EL (cell line): ENCODE results near the gene SACS.

Experiments
- DNase-seq: peaks from one replicate; pipeline ENCODE4 v3.0.0-alpha.2; 2016

Gene SACS, protein sequence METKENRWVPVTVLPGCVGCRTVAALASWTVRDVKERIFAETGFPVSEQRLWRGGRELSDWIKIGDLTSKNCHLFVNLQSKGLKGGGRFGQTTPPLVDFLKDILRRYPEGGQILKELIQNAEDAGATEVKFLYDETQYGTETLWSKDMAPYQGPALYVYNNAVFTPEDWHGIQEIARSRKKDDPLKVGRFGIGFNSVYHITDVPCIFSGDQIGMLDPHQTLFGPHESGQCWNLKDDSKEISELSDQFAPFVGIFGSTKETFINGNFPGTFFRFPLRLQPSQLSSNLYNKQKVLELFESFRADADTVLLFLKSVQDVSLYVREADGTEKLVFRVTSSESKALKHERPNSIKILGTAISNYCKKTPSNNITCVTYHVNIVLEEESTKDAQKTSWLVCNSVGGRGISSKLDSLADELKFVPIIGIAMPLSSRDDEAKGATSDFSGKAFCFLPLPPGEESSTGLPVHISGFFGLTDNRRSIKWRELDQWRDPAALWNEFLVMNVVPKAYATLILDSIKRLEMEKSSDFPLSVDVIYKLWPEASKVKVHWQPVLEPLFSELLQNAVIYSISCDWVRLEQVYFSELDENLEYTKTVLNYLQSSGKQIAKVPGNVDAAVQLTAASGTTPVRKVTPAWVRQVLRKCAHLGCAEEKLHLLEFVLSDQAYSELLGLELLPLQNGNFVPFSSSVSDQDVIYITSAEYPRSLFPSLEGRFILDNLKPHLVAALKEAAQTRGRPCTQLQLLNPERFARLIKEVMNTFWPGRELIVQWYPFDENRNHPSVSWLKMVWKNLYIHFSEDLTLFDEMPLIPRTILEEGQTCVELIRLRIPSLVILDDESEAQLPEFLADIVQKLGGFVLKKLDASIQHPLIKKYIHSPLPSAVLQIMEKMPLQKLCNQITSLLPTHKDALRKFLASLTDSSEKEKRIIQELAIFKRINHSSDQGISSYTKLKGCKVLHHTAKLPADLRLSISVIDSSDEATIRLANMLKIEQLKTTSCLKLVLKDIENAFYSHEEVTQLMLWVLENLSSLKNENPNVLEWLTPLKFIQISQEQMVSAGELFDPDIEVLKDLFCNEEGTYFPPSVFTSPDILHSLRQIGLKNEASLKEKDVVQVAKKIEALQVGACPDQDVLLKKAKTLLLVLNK (N-terminal part only)

DNA sequence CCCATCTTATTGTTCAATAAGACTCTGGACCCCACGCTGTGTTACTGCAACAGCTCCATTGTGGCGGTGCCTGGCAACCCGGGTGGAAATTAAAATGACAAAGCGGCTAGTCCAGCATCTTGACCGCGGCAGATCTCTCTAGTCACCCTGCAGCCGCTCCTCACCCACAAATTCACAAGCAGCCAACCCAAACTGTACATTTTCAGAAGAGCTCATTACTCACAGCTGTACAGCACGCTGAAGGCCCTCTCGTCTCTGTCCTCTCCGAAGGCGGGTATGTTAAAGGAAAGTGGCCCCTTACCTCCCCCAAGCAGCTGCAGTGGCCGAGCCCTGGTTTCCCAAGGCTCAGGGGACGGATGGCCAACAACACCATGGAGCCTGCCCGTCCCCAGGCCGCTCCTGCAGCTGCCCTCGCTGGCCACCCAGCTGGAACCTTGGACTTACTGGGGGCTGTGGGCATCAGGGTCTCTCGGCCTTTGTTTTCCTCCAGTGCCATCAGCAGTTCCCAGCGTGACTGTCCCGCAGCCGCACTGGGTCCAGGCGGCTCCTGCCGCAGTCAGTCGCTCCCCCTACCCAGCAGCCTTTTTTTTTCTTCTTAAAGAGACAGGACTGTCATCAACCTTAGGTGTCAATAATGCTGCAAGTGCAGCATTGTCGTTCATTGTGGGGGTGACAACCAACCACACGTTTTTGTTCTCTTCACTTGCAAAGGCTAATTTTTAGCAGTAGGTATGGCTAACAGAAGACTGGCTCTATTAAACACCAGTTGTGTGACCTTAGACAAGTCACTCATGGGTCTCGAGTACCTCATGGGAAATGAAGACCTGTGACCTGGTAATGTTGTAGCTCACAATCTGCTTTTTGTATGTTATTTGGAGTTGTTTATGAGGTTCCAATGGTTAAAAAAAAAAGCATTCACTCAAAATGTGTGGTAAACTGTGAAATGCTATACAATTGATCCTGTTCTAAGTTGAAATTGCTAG lies at the start of gene SACS:
SACS (minus strand) TSS at position 532 of the 983 bp plus-strand sequence. CDS start 22,463 bp downstream, outside the sequence.
- peak; percentile 61 for DNase-seq

DNA sequence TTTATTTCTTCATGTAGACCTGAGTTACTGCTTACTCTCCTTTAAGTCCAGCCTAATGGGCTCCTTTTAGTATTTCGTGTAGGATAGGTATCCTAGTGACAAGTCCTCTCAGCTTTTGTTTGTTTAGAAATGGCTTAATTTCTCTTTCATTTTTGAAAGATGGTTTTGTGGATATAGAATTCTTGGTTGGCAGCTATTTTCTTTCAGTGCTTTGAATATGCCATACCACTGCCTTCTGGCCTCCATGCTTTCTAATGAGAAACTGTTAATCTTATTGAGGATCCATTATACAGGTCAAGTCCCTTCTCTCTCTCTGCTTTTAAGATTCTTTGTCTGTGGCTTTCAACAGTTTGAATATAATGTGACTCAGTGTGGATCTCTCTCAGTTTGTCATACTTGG lies 46.8 kb upstream of the SACS start:
- no peak for DNase-seq

DNA sequence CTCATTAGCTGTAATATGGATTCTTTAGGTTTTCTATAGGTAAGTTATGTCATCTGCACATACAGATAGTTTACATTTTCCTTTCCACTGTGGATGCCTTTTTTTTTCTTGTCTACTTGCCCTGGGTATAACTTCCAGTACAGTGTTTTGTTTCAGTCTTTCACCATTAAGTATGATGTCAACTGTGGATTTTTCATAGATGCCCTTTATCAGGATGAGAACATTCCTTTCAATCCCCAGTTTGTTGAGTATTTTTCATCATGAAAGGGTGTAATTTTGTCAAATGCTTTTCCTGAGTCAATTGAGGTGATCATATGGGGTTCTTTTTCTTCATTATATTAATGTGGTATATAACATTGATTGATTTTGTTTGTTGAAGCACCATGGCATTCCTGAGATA lies 43.6 kb upstream of the SACS start:
- no peak for DNase-seq

DNA sequence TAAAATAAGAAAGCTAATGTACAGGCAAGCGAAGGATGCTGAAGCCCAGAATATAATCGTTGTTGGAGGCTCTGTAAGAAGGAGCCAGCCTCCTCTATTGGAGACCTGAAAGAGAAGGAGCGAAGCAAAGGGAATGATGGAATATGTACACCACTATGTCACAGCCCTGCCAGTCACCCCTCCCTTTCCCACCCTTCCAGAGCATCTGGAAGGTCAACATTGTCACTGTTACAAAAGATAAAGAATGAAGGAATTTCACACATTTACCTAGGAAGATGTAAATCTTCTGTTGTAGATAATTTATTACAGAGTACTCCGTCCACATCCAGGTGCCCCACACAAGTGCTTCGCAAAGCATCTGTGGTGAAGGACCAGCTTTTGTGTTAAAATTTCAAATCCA lies 39.7 kb upstream of the SACS start:
- no peak for DNase-seq

DNA sequence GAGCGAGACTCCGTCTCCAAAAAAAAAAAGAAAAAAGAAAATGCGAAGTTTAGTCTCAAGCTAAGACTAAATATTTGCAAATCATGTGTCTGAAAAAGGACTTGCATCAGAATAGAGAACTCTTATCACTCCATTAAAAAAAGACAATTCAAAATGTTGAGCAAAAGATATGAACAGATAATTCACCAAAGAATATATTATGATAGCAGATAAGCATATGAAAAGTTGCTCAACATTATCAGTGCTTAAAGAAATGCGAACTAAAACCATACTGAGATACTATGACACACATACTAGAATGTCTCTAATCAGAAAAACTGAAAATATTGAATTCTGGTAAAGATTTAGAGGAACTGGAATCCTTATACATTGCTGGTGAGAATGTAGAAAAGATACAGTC lies 38.7 kb upstream of the SACS start:
- DNase-seq: no peak

DNA sequence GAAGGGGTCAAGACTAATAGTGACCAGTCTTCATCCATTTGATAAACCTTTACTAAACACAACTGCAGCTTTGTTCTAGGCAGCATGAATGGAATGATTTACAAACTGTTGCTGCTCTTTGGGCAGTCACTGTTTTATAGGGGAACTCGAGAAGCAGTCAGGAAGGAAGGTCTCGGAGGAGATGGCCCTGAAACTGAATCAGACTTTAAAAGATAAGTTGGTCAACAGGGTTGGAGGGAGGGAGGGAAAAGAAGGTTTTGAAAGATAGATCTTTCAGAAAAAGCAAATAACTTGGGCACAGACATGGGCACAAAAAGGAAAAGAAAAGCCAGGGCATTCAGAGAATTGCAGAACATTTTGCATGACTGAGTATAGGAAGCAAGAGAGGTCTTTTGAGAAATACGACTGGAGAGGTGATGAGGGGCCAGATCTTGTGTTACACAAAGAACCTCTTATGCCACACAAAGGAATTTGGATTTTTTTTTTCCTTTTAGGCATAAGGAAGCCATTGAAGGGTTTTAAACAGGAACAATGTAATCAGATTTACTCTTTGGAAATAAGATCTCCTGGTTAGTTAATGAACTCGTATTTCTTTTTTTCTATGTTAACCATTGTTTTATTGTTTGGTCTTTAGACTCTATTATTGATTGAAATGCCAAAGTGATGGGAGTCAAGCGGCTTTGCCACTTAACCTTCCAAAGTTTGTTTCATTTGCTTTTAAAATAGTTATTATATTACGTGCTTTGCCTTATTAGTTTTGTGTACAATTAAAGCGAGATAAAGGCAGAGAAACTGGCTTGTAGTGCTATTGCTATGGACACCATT lies 37.5 kb upstream of the SACS start:
- DNase-seq: peak; percentile 36

DNA sequence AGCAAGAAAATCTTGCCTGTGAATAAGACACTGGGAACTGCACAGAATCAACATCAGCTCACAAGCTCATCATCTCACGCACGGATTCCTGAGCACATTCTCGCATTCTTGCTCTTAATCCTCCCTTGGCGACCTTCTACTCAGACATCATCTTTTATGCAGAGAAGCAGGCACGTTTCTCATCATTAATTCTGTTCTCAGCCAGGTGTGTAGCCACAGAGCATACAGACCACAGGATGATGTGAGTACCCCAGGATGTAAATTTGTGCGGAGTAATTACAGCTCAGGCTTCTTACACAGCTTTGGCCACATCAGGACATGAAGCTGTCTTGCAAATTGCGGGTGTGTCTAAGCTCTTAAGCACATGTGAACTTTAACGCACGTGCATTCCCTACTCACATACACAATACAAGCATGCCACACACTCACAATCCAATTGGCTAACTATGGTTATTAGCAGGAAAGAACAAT lies 36.5 kb upstream of the SACS start:
- peak; percentile 84 for DNase-seq

DNA sequence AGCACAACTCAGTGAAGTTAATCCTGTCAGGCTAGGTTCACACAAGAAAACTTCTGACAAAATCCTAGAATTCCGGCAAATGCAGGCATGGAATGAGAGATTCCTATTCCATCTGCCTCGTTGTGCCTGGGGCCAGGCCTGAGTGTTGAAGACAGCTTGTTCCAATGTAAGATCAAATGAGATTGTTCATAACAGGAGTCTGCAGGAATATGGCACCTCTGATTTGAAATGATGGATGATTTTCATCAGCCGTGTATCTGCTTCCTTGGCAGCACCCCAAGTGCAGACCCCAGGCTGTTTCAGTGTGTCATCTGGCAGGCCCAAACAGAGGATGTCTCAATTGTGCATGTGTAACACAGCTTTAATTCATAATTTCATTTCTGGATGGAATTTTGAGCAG lies 35.3 kb upstream of the SACS start:
- DNase-seq: peak; percentile 21

DNA sequence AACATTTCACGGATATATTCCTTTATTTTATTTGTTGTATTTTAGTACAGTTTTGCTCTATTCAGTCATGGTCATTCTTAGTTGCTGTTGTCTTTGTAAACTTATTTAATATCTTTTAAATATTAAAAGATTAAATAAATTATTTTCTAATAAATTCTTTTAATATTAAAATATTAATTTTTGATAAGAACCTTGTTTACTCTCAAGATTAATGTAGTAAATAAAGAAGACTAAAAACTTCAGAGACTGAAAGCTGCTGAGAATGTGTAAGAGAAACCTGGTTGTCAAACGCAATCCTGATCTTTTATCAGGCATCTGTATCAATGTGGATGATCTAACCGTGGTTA lies 34.4 kb upstream of the SACS start:
- DNase-seq: no peak

DNA sequence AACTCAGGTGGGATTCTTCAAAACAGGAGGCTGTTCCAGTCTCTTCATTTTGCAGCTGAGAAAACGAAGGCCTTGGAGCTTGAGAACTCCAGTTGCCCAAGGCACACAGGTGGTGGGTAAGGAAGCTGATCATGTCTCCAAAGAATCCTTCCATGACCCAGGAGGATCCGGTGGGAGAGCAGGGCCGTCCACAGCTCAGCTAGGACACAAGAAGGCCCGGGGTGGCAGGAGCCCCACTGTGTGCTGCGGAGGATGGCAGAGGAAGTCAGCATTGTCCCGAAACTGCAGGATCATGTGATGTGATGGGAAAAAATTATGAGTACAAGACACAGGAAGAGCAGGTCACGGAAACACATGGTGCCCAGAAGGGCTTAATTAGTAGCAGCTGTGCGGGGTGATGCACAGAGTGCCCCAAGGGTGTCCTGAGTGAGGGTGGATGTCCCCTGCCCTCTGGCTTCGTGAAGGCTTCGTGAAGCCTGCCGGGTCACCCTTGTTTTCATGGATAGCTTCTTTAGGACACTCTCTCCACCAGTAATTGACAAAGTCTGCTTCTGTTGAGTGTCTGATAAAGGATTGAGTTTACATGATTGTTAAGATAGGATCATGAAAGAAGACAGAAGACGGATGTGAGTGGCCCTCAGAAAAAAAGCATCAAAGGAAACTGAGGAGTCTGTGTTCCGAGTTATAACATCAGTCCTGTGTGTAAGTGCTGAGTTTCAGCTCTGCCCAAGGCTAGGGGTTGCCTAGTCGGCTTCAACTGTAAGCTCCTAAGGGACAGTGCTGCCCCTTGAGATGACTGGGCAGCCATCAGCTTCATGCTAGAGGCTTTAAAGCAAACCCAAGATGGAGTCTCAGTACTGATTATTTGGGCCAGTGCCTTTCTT lies 33.8 kb upstream of the SACS start:
- DNase-seq: peak; percentile 87

DNA sequence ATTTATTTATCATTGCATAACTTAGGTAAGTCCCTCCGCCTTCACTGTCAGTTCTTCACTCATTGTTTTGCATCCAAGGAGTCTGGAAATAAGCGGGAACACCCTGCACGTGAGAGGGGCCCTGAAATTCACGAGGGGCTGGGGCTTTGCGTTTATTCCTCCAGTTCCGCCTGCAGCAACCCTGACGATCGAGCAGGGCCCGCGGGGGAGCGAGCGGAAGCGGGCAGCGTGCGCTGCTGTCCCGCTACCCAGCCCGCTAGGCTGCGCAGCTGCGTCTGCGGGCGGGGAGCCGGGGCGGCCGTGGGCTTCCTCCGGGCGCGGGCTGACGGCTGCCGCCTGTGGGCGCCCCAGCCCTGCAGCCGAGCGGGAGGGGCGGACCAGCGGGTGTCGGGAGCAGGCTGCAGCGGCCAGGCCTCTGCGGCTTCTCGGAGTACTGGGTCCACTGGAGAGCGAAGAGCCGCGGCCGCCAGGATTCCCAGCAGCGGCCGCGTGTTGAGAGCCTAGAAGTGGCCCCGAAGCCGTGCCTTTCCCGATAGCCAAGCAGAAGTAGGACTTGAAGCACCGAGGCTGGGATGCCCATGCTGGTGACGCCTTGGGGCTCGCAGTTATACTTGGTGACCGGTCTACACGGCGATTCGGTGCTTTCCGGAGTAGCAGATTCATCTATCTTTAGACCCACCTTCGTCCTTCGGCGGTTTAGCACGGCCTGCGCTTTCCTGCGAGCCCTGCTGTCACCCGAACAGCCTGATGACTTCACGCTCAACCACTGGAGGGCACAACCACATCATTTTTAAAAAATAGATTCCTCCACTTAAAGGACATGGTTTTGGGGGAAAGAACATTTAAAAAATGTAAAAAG lies 32.9 kb upstream of the SACS start:
- peak; percentile 86 for DNase-seq

DNA sequence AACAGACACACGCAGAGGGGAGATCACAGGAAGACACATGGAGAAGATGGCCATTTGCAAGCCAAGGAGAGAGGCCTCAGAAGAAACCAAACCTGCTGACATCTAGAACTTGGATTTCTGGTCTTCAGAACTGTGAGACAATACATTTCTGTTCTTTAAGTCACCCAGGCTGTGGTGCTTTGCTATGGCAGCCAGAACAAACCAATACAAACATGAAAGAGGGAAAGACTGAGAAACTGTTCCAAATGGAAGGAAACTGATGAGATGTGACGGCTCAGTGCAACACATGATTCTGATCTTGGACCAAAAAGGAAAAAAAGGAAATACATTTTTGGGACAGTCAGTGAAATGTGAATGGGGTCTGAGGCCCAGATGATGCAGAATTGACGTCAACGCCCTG lies 30.2 kb upstream of the SACS start:
- DNase-seq: no peak

DNA sequence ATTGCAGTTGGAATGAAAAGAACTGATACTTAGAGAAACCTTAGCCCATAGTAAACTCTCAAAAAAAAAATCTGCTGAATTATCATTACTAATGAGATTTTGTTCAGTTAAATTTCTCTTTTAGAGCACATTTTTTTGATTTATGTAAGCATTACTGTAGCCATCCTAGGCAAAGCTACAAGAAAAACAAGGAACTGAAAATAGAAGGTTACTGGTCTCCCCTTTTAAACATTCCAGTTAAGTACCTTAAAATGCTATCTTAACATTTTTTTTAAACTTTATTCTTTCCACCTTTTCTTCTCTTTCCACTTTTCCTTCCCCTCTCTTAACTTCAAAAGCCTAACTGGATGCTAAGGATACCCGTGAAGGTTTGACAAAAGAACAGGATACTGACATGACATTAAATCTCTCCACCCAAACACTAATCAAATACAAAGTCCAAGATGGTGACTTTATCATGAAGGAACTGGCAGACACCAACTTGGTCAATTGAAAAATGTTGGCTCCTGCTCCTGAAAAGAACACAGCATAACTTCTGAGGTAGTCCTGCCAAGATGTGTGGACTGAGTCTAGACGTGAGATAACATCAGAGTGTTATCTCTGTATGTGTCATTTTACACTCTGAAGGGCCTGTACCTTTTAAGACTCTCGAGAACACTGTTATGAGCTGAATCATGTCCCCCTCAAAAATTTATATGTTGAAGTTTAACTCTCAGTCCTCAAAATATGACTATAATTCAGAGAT lies 29.5 kb upstream of the SACS start:
- DNase-seq: peak; percentile 6

DNA sequence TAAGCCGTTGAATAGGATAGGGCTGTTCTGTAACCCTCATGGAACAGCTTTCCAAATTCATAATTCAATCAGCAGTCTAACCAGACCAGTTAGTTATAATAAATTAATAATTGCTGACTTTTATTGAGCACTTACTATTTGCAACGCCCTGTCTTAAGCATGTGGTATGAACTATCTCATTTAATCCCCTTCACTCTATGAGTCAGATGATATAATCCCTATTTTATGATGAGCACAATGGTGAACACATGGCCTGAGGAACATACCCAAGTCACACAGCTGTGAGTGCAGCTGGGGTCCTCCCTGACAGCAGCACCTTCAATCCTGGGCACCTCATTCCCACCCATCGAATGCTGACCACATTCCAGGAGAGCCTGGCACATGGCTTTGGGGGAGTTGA lies 28.0 kb upstream of the SACS start:
- DNase-seq: no peak

DNA sequence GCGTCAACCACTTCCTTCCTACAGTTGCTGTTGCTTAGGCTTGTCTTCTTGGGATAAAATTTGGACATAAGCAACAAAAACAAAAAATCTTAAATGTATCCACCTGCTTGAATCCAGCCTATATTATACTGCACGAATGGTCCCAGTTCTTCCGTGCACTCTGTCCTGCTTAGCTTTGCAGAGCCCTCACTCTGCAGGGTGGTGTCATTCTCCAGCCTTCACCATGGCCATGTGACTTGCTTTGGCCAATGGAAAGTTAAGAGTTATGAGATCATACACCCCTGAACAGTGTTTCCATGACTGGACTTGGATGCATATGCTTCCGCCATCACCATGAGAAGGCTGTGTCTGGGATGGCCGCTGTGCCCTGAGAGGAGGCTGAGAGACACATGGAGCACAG lies 27.4 kb upstream of the SACS start:
- no peak for DNase-seq

DNA sequence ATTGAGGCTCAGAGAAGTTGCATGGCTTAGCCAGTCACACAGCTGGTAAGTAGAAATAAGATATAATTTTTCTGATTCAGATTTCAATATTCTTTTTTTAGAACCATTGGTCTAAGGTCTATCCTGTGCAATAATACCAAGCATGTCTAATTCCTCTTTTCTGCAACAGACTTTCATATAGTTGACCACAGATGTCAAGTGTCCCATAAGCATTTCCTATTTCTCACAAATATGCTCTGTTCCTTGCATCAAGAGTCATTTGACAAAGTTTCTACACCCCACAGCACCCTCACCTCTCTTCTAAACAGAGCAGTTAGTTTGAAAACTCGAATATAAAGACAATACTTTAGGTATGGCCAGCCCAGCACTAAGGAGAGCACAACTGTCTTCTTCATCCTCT lies 26.8 kb upstream of the SACS start:
- no peak for DNase-seq

DNA sequence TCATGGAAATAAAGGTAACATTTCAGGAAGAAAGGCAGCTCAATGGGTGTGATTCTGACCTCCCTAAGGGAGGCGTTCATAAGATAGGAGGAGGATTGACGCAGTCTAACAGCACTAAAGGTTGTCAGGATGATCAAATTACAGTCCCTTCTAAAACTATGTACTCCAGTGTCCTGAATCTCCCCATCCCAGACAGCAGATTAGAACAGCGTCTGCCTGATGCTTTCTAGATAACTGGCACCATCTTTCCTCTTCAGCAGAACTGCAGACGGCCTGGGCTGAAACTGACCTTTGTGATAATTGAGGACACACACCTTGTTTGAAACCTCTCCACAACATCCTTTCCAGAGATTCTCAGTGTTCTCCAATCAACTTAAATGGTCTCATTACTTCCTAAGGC lies 25.5 kb upstream of the SACS start:
- no peak for DNase-seq

DNA sequence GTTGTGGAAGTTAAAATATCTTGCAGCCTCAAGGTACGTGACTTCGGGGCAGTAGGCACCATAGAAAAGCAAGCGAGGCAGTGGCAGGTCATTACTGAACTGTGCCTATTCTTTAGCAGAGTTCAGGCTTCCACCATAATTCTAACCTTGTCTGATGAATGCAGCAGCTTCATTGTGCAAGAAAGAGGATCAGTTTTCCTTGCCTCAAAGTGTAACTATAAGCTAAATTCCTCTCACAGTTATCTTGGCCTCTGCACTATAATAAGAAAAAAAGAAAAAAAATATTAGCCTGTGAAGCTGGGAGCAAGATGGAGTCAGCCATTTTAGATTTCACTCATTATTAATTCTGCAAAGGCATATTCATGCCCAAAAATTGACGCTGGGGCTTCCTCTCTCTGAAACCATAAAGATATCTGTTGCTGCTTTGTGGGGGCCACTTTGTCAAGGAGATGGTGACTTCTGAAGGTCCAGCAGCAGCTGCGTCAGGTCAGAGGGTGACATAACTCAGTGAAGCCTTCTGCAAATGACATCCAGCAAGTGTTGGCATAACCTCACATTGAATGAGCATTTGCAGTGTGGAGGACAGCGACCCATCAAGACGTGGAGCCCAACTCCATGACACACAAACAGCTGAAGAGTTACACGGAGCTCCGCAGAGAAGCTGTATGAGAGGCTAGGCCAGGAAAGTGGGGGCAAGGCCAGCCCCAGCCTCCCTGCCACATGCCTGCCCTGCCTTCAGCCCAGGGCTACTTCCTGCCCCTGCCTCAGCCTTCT lies 23.1 kb upstream of the SACS start:
- DNase-seq: no peak
